GM21367 (cell line): Measurements from ENCODE around the gene HNRNPA2B1.
"Not testable (repeated sequence)": the region's sequence is repeated elsewhere in the genome, so short reads cannot be mapped to it uniquely, and the experiment has no call there.

Experiments used
- ATAC-seq: cut with Tn5 transposase; IDR thresholded peaks from one replicate; pipeline ENCODE4 v1.9.1; 2021; ENCODE audit not compliant: unreplicated experiment

Gene HNRNPA2B1

GRCh38 chr7:26147646-26148306 lies 52.8 kb downstream of the HNRNPA2B1 start:
- ATAC-seq: not testable (repeated sequence)

- ATAC-seq: no peak
Observed at GRCh38 chr7:26147030-26147429, 53.5 kb downstream of the HNRNPA2B1 start.

- ATAC-seq: no peak
Observed at GRCh38 chr7:26145238-26145637, 55.3 kb downstream of the HNRNPA2B1 start.

- no peak for ATAC-seq
Observed at GRCh38 chr7:26144184-26145080, 56.1 kb downstream of the HNRNPA2B1 start.

- no peak for ATAC-seq
Observed at GRCh38 chr7:26143298-26144048, 57.1 kb downstream of the HNRNPA2B1 start.

- ATAC-seq: no peak
Observed at GRCh38 chr7:26141077-26141476, 59.5 kb downstream of the HNRNPA2B1 start.

GRCh38 chr7:26140380-26140779 lies 60.2 kb downstream of the HNRNPA2B1 start:
- no peak for ATAC-seq
